Fibroblast of lung (primary cell): ENCODE measurements around the gene ZBTB7B.

Experiments
- CTCF ChIP-seq, 2 donors: IDR thresholded peaks in 1 of 2; conservative IDR thresholded peaks in 1 of 2; 1 replicate in 1 of 2; 2 replicates in 1 of 2; pipeline ENCODE4 v1.5.1; 2011 to 2012; ENCODE audit warnings: low read length in 2 of 2, control low read depth in 1 of 2, inconsistent platforms in 1 of 2, low read depth in 1 of 2, mild to moderate bottlenecking in 1 of 2
- EZH2 ChIP-seq: IDR thresholded peaks from 2 replicates; pipeline ENCODE4 v1.5.1; 2012; ENCODE audit warnings: low read length, control low read depth, mild to moderate bottlenecking; ENCODE audit errors: missing control alignments

GRCh38 chr1:154969246-154969645 is 33.4 kb upstream of the ZBTB7B start:
- no peak for TF ChIP-seq CTCF (conservative IDR thresholded peaks at IDR 0.05 in 1 of 2, IDR thresholded peaks at IDR 0.05 in 1 of 2; ENCODE audit: low read depth in 1 of 2, low read length in 2 of 2)
- TF ChIP-seq EZH2 = no peak
